Daoy (cell line): ENCODE results near the gene EBF4. TPM values are rescaled to one million over a fixed set of nuclear protein-coding genes. Genes with fewer than 3 reads are reported as not detected.

Experiments
- DNase-seq: peaks from one replicate; pipeline ENCODE4 v3.0.0-alpha.2; 2015; ENCODE audit warnings: low read depth
- total RNA-seq: library from RNA; depleted of rRNA; stranded (reverse); fragments of >200 nt; shearing (Covaris generic); gene quantifications from 2 replicates; pipeline ENCODE4 v1.2.3, GENCODE V29; 2014

The EBF4 gene
- total RNA-seq, 1 experiment from 2014 or later, result 0.40 TPM

GRCh38 chr20:2700913-2701620, 8.5 kb downstream of the EBF4 start:
- no peak for DNase-seq

- DNase-seq, result no peak
These were observed 9.1 kb downstream of the EBF4 start for GRCh38 chr20:2701671-2702081.

- DNase-seq, result no peak
These were observed 11.3 kb downstream of the EBF4 start for GRCh38 chr20:2703716-2704475.

GRCh38 chr20:2705931-2706645, 13.5 kb downstream of the EBF4 start:
- no peak for DNase-seq

GRCh38 chr20:2706688-2707352, 14.2 kb downstream of the EBF4 start:
- DNase-seq, result no peak

GRCh38 chr20:2707353-2708072, 14.9 kb downstream of the EBF4 start:
- DNase-seq, result no peak

GRCh38 chr20:2708073-2708415, 15.5 kb downstream of the EBF4 start:
- DNase-seq, result no peak

GRCh38 chr20:2708665-2709064, 16.1 kb downstream of the EBF4 start:
- no peak for DNase-seq

GRCh38 chr20:2709205-2709981, 16.8 kb downstream of the EBF4 start:
- DNase-seq, result no peak

GRCh38 chr20:2713285-2713684, 20.7 kb downstream of the EBF4 start:
- no peak for DNase-seq

- no peak for DNase-seq
These were observed 36.7 kb downstream of the EBF4 start for GRCh38 chr20:2729251-2729713.

GRCh38 chr20:2729791-2730190, 37.2 kb downstream of the EBF4 start:
- no peak for DNase-seq

- no peak for DNase-seq
These were observed 42.3 kb downstream of the EBF4 start for GRCh38 chr20:2734899-2735298.

- DNase-seq, result no peak
These were observed 43.9 kb downstream of the EBF4 start for GRCh38 chr20:2736441-2736840.

- no peak for DNase-seq
These were observed 45.9 kb downstream of the EBF4 start for GRCh38 chr20:2738331-2739041.

GRCh38 chr20:2739042-2739398, 46.4 kb downstream of the EBF4 start:
- DNase-seq, result no peak

- no peak for DNase-seq
These were observed 48.1 kb downstream of the EBF4 start for GRCh38 chr20:2740702-2741101.

- DNase-seq, result no peak
These were observed 48.9 kb downstream of the EBF4 start for GRCh38 chr20:2741463-2741862.

GRCh38 chr20:2741881-2742280, 49.3 kb downstream of the EBF4 start:
- DNase-seq, result no peak

- DNase-seq, result no peak
These were observed 49.9 kb downstream of the EBF4 start for GRCh38 chr20:2742431-2742830.
